Subcutaneous abdominal adipose tissue (tissue), 5 donors: ENCODE results near the gene TEAD2.

Experiments
- H3K27ac ChIP-seq: one replicate; pipeline ENCODE4 v1.7.0; 2013; ENCODE audit warnings: low read depth, mild to moderate bottlenecking, inconsistent platforms, low read length, moderate library complexity
- H3K27me3 ChIP-seq, 5 donors: one replicate each; pipeline ENCODE4 v1.7.0; 2013; ENCODE audit warnings: low read length in 5 of 5, inconsistent platforms in 1 of 5; ENCODE audit not compliant: control insufficient read depth in 5 of 5, insufficient read depth in 4 of 5
- H3K36me3 ChIP-seq, 5 donors: one replicate each; pipeline ENCODE4 v1.7.0; 2013; ENCODE audit warnings: low read length in 5 of 5; ENCODE audit not compliant: control insufficient read depth in 5 of 5, insufficient read depth in 5 of 5
- H3K4me1 ChIP-seq, 5 donors: one replicate each; pipeline ENCODE4 v1.7.0; 2013; ENCODE audit warnings: low read length in 5 of 5, mild to moderate bottlenecking in 3 of 5, moderate library complexity in 1 of 5; ENCODE audit not compliant: control insufficient read depth in 5 of 5, insufficient read depth in 5 of 5
- H3K4me3 ChIP-seq, 5 donors: one replicate each; pipeline ENCODE4 v1.7.0; 2013; ENCODE audit warnings: low read length in 5 of 5, low read depth in 1 of 5
- H3K9ac ChIP-seq, 5 donors: one replicate each; pipeline ENCODE4 v1.7.0; 2013; ENCODE audit warnings: low read length in 5 of 5, mild to moderate bottlenecking in 4 of 5, moderate library complexity in 3 of 5
- H3K9me3 ChIP-seq, 5 donors: one replicate each; pipeline ENCODE4 v1.7.0; 2013; ENCODE audit warnings: low read length in 5 of 5; ENCODE audit not compliant: control insufficient read depth in 5 of 5
- donor health status: healthy.
- donor health status: healthy.
- donor health status: healthy.
- donor health status: healthy.
- donor health status: healthy.

The TEAD2 gene

DNA sequence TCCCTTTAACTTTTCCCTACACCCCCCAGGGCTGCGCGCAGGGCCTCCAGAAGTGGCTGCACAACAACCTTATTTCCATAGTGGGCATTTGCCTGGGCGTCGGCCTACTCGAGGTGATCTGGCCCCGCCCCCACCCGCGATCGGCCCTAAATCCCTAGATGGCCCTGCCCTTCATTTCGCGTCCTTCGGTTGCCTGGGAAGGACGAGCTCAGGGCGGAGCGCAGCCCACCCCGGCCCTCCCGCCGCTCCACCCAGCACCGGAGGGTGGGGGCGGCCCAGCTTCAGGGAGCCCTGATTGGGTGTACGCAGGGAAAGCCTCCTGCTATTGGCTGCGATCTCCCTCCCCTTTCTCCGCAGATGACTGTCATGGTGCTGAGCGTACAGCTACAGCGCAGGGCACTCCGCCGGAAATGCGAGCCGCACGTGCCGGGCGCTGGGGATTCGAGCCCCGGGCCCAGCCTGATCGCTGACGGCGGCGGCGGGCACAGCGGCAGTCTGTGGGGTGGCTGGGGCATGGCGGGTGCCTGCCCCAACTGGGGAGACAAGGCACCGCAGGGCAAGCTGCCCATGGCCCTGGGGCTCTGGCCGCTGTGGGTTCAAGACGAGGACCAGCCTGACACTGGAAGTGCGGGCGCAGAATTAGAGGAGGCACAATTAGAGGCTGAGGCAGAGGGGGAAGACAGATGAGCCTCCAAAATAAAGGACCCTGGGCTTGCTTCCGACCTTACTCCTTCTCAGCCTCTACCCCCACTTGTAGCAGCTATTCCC lies 22.7 kb downstream of the TEAD2 start:
- Histone ChIP-seq H3K4me3 (peak overlapping the region; percentile 59 to 74 (median 62)), H3K9me3 (no peaks in the 10 kb centered on the region), H3K4me1 (peaks cover 0 to 34% (median 28%) of the 10 kb centered on the region in 5 donors), H3K27me3 (no peaks in the 10 kb centered on the region), H3K27ac (peak overlapping the region; percentile 46), H3K36me3 (peaks cover 0 to 38% (median 23%) of the 10 kb centered on the region in 5 donors), H3K9ac (peak overlapping the region in 2 of 5 donors; percentile 6 to 56)

DNA sequence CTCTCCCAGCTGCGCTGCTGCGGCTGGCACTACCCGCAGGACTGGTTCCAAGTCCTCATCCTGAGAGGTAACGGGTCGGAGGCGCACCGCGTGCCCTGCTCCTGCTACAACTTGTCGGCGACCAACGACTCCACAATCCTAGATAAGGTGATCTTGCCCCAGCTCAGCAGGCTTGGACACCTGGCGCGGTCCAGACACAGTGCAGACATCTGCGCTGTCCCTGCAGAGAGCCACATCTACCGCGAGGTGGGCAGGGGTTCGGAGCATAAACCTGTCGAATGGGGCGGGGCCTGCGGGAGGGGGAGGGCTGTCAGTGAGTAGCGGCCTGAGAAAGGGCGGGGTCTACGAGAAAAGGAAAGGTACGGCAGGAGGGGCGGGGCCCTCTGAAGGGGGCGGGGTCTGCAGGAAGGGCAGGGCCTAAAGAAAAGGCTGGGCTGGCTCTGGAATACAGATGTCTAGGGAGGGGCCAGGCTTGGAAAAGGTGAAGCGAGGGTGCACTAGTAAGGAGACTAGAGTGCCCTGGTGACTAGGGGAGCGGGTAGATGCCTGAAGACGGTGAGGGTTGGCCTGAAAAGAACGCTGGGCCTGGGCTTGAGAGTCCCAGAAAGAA lies 23.4 kb downstream of the TEAD2 start:
- Histone ChIP-seq H3K36me3 (peaks cover 0 to 33% (median 20%) of the 10 kb centered on the region in 5 donors), H3K9ac (peak overlapping the region in 1 of 5 donors; percentile 56), H3K27me3 (no peaks in the 10 kb centered on the region), H3K4me3 (peak overlapping the region; percentile 59 to 74 (median 62)), H3K27ac (no peak overlapping the region), H3K4me1 (peaks cover 0 to 39% (median 29%) of the 10 kb centered on the region in 5 donors), H3K9me3 (no peaks in the 10 kb centered on the region)

DNA sequence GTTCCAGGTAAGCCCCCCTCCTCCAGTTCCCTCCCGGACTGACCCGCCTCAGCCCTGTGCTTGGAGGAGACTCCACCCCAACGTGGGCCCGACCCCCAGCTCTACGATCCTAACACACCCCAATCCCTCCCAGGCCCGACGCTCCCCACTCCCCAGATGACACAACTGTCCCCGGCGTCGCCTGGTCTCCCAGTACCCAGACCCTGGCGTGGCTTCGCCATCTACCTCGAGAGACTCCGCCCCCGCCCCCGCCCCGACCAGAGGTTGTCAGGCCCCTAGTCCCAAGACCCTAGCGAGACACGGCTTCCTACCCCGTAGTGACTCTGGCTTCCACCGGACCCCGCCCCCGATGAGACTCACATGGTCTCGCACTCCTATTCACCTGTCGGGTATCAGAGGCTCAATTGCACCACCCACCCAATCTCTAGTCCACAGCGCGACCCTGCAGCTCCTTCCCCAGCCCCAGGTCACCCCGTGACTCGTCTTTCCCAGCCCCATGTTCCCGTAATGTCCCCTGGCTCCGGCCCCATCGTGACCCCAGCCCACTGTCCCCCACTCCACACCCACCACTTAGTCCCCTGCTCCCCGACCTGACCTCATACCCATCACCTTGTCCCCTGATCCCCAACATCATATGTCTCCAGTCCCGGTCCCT lies 24.1 kb downstream of the TEAD2 start:
- peaks cover 0 to 45% (median 34%) of the 10 kb centered on the region in 5 donors for H3K4me1 ChIP-seq
- no peak overlapping the region for H3K27ac ChIP-seq
- no peaks in the 10 kb centered on the region for H3K9me3 ChIP-seq
- H3K27me3 ChIP-seq: no peaks in the 10 kb centered on the region
- peak overlapping the region in 4 of 5 donors; percentile 2 to 62 (median 52) for H3K4me3 ChIP-seq
- peaks cover 0 to 26% (median 19%) of the 10 kb centered on the region in 5 donors for H3K36me3 ChIP-seq
- H3K9ac ChIP-seq: no peak overlapping the region

- Histone ChIP-seq H3K27ac (no peak overlapping the region), H3K4me3 (no peak overlapping the region), H3K27me3 (no peaks in the 10 kb centered on the region), H3K4me1 (peaks cover 0 to 45% (median 34%) of the 10 kb centered on the region in 5 donors), H3K9me3 (no peaks in the 10 kb centered on the region), H3K9ac (no peak overlapping the region), H3K36me3 (peaks cover 0 to 19% (median 11%) of the 10 kb centered on the region in 5 donors)
Observed at GRCh38 chr19:49337267-49338022, 24.8 kb downstream of the TEAD2 start.

GRCh38 chr19:49336482-49337266 lies 25.5 kb downstream of the TEAD2 start:
- Histone ChIP-seq H3K9me3 (no peaks in the 10 kb centered on the region), H3K36me3 (peaks cover 0 to 13% (median 7%) of the 10 kb centered on the region in 5 donors), H3K9ac (no peak overlapping the region), H3K4me3 (no peak overlapping the region), H3K27ac (no peak overlapping the region), H3K27me3 (no peaks in the 10 kb centered on the region), H3K4me1 (peaks cover 0 to 45% (median 34%) of the 10 kb centered on the region in 5 donors)

DNA sequence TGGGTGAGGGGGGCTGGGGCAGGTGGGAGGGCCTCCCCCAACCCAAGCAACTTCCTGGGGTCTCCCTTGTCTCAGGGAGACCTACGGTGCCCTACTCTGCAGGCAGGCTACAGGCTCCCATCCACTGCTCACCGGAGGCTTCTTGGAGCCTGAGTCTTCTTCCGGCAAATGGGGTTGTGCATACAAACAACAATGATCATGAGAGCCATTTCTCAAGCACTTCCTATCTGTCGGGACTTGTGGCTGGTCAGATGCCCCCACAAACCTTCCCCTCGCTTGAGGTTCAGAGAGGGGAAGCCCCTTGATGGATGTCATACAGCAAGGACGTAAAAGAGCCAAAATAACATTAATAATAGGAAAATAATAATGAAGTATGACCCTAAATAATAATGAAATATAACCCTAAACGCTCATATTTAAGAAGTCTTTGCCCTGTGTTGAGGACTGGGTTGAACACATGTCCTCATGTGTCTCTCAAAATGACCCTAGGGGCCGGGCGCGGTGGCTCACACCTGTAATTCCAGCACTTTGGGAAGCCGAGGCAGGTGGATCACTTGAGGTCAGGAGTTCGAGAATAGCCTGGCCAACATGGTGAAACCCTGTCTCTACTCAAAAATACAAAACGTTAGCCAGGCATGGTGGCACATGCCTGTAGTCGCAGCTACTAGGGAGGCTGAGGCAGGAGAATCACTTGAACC lies 26.3 kb downstream of the TEAD2 start:
- Histone ChIP-seq H3K27ac (no peak overlapping the region), H3K4me3 (peak overlapping the region in 4 of 5 donors; percentile 12 to 62 (median 45))

GRCh38 chr19:49335071-49335783 lies 27.0 kb downstream of the TEAD2 start, which contains the start of gene CD37:
TSS of gene CD37 (plus strand) at chr19:49335406. CDS start at chr19:49335541, 135 bp downstream.
- Histone ChIP-seq H3K27ac (no peak within 1 kb of the TSS), H3K27me3 (no peaks in the 10 kb centered on the region), H3K4me3 (peak within 1 kb of the TSS; percentile 12 to 62 (median 44)), H3K9me3 (no peaks in the 10 kb centered on the region), H3K4me1 (peaks cover 0 to 35% (median 27%) of the 10 kb centered on the region in 5 donors), H3K9ac (peak within 1 kb of the TSS in 2 of 5 donors; percentile 15 to 21), H3K36me3 (peaks cover 0 to 8% (median 0%) of the 10 kb centered on the region in 5 donors)

More for the DNA sequence above, 26.3 kb downstream of the TEAD2 start:
- no peaks in the 10 kb centered on the region for H3K9me3 ChIP-seq
- no peaks in the 10 kb centered on the region for H3K27me3 ChIP-seq
- H3K36me3 ChIP-seq: peaks cover 0 to 5% (median 0%) of the 10 kb centered on the region in 5 donors
- H3K4me1 ChIP-seq: peaks cover 0 to 42% (median 32%) of the 10 kb centered on the region in 5 donors
- peak overlapping the region in 2 of 5 donors; percentile 15 to 21 for H3K9ac ChIP-seq

GRCh38 chr19:49333811-49334288 lies 28.4 kb downstream of the TEAD2 start:
- no peaks in the 10 kb centered on the region for H3K9me3 ChIP-seq
- H3K36me3 ChIP-seq: peaks cover 0 to 8% (median 0%) of the 10 kb centered on the region in 5 donors
- no peaks in the 10 kb centered on the region for H3K27me3 ChIP-seq
- no peak overlapping the region for H3K27ac ChIP-seq
- no peak overlapping the region for H3K9ac ChIP-seq
- H3K4me1 ChIP-seq: peaks cover 0 to 22% (median 13%) of the 10 kb centered on the region in 5 donors
- H3K4me3 ChIP-seq: no peak overlapping the region
